HG03039 (cell line): ENCODE results near the gene KCND2.

Experiments
- ATAC-seq: cut with Tn5 transposase; IDR thresholded peaks from one replicate; pipeline ENCODE4 v1.9.1; 2021; ENCODE audit warnings: mild to moderate bottlenecking, moderate library complexity; ENCODE audit not compliant: unreplicated experiment

Gene KCND2

DNA sequence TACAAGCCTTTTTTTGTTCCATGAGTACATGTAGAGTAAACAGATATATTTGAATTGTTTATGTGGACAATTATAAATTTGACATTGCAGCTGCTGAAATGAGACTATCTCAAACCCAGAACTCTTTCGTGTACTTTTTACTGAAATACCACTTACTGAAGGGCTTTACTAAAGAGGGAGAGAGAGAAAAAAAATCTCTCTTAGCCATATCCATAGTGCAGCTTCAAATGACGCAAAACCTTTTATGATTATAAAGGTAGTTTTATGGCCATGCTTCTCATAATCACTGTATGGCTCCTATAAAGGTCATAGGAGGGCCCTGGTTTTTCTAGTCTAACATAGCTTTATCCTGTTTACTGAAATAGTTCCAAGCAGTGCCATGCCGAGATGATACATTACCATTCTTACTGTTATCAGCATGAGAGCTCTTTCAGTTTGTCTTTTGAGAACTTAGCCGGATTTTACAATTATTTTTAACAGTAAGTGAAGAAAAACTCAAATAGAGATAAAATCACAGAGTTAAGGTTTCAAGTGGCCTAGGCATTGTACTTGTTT, 35.1 kb downstream of the KCND2 start:
- no peak for ATAC-seq

DNA sequence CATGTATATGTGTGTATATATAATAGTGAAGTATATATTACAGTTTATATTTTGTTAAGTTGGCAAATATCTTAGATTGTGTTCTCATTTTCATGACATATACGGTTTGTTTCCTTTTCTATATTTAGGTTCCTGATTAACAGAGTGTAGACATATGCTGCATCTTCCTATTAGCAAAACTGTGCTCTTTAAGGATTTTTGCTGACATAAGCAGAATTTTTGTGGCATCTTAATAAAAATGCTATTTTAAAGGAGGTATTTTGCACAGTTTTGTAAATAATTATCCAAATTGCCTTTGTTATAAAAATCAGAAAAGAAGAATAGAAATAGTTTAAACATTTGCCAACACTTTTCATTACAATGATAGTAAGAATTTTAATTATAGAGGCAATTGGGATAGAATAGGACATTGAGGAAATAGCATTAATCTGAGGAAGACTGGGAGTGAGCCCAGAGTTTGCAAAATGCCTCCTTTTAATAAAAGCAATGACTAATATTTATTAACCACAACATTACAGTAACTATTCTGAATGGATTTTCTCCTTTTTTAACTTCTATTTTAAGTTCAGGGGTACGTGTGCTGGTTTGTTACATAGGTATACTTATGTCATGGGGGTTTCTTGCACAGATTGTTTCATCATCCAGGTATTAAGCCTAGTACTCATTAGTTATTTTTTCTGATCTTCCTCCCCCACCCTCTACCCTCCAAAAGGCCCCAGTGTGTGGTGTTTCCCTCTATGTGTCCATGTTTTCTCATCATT, 38.2 kb downstream of the KCND2 start:
- ATAC-seq = no peak

DNA sequence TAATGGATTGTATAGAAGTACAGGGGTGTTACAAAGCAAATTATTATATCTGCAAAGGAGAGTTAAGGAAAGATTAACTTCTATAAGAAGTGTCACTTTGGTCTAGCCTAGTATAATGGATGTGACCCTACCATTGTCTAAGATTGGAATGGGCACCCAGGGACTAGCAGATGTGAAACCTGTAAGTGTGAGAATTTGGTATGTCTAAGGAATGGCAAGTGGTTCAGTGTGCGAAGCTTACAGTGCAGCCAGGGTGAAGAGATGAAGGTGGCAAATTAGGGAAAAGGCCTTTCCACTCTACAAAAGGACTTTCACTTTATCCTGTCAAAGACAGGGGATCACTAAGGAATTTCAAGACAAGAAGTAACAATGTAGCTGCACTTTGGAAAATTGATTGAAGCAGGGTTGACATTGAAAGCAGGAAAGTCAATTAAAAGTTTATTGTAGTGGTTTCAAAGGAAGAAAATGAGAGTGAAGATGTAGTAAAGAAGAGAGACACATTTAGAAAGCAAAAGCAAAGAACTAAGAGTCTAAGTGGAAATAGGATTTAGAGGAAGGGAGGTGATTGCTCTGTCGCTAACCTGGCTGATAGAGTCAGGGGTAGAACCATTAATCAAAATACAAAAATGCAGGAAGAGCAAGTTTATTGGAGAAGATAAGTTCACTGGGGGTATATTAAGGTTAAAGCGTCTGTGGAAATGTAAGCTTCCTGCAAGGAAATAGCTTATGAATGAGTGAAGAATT, 47.4 kb downstream of the KCND2 start:
- no peak for ATAC-seq

DNA sequence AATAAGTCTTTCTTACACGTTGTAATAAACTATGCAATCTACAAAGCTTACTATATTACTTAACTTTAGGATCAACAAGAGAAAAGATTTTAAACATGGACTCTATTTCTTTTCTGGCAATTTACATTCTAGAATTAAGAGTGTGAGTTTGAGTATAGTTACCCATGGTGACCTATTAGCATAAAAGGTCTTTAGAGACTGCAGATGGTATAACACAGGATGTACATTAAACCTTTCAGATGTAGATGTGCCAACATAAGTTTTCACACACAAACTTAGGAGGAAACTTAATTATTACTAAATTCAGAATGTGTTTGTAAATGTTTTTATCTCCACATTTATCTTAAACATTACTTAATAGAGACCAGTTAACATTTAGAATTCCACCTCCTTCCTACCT, 54.1 kb downstream of the KCND2 start:
- no peak for ATAC-seq

DNA sequence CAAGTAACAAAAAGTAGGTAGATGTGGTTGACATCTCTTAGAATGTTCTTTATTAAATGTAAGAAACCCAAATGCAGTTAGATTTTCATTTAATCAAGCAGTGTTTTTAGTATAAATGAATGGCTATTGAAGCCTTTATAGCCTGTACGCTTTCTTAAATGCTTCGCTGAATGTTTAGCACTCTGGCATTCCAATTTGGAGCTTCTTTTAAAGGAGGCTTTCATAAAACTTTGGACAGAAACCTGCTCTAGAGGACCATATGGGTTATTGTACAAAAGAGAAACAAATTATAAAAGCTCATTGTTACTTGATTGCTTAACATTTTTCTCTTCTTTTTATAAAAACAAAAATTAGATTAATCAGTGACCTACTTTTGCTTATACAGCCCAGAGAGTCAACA, 59.5 kb downstream of the KCND2 start:
- ATAC-seq = no peak

DNA sequence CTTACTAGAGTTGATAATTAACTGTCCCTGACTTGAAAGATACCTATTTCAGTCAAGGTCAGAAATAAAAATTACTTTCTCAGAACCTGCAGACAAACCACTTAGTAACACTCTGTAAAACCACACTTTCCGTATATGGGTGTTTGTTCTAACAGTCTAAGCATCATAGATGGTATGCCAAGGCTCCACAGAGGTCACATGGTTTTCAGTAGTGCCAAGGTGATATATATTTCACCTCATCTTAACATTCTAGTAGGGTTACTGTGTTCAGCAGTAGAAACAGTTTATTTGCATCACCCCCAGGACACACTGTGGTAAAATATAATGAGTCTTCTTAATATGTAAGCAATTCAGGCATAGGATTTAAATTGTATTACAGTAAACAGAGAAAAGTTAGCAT, 61.5 kb downstream of the KCND2 start:
- ATAC-seq = no peak

DNA sequence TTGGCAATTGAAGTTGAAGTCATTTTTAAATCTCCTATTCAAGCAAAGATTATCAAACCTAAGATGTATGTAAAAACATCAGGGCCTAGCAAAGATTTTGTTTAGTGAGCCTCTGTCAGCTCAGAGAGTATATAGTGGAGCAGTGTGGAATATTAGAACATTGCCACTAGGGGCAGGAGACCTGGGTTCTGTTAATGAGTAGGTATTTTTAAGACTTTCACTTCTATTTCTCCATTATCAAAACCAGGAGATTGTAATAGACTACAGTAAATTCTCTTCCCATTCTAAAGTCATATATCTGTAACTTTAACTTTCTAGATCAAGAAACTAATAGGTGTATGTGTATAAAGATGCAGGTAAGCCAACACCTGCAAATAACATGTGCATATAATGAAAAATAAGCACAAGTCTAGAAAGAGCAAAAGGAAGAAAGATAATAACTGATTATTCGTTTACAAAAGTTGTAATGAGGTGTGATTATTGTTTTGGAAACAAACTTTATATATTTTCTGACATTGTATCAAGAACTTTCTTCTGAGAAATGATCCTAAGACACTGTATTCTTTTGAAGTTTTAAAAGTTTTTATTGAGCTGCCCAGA, 64.4 kb downstream of the KCND2 start:
- peak; percentile 85 for ATAC-seq

DNA sequence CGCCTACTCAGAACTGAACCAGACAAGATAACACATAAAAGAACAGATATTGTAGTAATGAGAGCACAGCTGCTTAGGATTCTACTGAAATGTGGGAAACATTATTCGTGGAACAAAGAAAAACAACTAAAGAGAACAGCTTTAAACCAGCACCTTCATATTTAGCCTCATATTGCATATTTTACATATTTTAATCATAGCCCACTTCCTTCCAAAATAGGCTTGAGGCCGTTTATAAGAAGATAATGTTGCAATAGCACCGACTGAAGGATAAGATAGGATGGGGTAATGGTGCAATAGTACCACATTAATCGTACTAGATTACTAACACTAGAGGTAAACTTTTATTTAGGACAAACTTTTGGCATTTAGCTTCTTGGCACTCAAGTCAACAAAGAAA, 71.3 kb downstream of the KCND2 start:
- no peak for ATAC-seq

DNA sequence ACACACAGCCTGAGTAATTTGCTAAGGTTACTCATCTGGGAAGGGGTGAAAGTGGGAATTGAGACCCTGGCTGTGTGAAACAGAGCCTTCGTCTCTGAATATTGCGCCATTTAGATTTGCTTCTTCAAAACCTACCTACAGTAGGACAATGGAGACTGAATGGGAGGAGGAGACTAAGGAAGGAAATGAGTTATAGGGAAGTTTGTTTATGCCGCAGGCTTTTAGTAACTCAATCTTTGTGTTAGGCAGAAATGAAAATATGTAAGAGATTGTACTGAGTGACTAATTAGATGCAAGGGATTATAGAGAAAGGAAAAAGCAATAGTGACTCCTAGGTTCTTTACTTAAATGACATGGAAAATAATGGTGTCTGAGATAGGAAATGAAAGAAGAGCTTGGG, 80.2 kb downstream of the KCND2 start:
- no peak for ATAC-seq

DNA sequence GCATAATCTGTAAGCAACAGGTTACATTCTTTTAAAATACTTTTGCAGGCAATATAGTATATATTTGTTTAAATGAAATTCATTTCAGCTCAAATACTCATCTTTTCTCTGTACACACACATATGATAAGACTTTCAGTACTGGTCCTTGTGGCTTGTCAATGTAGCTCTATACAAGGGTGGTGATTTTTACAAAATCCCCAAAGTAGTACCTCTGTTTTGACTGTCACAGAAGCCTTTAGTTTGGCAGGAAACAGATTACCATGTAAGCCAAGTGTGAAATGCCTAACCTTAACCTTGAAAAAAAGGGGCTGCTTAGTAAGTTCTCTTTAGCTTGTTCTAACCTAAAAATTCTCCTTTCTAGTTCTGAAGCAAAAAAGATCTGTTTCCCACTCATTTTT, 87.9 kb downstream of the KCND2 start:
- ATAC-seq = peak; percentile 91

DNA sequence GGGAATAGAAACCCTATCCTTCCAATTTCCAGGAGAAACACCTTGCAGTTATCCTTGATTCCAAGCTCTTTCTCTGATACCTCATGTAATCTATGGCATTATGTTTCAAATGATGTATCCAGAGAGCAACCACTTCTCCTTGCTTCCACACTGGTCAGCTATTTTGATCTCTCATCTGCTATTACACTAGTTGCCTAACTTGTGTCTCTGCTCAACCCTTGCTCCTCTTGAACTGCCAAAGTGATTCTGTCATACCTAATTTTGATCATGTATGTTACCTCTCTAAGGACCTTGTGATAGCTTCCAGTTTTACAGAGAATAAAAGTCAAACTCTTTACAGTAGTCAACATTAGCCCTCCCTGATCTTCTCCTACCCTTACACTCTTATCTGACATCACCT, 90.4 kb downstream of the KCND2 start:
- no peak for ATAC-seq

DNA sequence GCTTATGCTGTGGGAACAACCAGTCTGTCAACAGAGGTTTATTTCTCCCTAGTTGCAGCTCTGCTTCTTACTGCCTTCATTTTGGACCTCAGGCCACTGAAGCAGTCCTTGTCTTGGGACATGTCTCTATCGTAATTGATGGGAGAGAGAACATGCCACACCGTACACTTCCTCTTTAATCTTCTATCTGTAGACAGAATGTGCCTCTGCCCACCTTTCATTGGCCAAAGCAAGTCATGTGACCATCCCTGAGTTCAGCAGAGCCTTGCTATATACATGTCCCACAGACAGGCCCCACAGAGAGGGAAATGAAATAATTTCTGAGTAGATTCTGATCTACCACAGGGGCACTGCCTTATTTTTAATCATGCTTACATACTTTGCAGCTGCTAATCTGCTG, 98.0 kb downstream of the KCND2 start:
- ATAC-seq = peak; percentile 51

DNA sequence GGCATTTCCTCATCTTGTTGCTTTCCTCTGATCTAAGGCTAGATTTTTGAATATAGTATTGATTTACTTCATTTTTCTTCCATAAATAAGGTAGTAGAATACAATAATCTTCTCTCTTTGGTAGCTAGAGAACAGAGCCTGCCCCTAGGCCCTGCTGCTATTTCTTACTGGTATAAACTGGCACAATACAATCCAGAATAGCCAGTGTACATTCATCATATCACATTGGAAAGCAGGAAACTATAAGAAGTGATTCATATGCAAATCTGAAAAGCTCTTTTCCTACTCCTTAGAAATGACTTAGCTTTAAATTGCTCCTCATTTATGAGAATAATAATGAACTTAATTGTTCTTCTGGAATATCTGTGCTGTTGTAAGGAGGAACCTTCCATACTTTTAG, 100.2 kb downstream of the KCND2 start:
- ATAC-seq = no peak

DNA sequence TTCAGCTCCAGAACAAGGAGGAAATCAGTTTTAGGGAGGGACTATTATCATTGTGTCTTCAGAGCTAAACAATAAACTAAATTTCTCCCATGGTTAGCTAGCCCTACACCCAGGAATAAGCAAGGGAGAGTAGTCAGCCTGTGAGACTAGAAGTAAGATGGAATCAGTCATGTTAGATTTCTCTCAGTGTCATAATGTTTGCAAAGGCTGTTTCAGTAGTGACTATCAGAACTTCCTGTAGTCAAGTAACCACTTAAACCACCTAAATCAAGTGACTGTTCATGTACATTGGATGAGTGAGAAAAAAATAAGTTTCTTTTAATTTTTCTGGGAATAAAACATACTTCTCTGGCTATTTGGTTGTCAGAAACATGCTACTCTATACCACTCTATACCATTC, 121.6 kb downstream of the KCND2 start:
- ATAC-seq = peak; percentile 39

DNA sequence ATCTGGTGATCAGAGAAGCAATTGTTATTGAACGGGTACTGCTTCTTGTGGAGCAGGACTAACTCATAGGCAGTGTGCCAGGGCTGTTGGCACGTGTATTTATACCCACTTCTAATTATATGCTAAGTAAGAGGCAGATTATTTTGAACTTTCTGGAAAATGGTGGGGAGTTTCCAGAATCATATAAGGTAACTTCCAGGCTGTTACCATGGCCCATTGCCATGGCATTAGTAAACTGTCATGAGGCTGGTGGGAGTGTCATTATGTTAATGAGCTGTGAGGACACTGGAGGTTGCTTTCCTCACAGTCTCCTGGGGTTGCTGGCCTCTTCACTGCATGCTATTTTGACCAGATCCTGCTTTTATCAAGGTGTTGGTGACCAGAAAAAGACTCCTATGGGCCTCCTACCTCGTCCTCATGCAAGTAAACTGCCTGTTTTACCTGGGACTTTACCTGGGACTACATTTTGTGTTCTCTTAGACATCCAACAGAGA, 122.6 kb downstream of the KCND2 start:
- peak; percentile 90 for ATAC-seq

DNA sequence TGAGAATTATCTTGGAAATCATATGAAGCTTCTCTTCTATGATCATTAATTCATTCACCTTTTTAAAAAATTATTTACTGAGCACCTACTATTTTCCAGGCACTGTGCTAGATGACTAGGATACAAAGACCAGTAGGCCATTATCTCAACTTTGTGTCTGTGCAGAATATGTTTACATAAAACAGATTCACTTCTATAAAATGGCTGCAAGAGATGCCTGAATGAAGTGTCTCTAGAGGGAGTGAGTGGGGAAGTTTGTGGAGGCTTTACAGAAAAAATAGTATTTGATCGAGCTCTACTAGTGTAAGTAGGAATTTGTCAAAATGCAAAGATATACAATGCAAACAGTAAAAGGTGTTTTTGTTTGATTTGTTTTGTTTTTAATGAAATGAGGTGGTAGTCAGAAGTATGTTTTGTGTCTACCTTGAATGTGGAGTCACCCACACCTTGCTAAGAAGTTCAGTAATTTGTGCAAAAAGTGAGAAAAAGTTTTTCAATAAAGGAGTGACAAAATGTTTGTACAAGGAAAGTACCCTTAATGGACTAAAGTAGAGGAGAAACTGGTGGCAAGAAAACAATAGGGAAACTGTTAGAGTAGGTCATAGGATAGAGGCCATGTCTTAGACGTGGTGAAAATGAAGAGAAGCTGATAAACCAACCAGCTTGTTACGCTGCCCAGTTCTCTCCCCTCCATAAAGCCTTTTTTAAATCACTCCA, 125.5 kb downstream of the KCND2 start:
- no peak for ATAC-seq

DNA sequence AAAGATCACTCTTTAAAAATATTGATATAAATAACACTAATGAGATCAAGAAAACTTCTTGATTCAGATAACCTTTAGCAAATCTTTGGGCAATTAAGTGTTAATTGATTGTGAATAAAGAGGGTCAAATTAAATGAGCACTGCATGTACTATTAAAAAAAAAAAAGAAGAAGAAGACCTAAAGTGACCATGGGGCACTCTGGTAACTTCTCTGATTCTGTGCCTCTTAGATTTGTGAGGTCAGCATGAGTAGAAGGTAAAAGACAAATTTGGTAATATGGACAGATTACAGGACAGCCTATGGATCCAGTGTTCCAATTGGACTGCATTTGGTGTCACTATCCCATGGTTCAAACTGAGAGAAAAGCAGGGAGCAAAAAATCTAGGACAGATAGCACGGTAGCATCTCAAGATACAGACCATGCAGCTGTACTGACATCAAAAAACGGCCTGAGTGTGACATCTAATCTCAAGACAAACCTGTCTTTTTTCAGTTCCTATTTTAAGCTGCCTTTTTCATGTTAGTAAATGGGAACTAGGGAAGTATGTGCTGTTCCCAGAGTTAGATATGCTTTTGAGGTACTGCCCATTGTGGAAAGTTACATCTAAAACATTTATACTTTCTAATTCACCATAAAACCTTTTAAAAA, 128.0 kb downstream of the KCND2 start:
- peak; percentile 33 for ATAC-seq

DNA sequence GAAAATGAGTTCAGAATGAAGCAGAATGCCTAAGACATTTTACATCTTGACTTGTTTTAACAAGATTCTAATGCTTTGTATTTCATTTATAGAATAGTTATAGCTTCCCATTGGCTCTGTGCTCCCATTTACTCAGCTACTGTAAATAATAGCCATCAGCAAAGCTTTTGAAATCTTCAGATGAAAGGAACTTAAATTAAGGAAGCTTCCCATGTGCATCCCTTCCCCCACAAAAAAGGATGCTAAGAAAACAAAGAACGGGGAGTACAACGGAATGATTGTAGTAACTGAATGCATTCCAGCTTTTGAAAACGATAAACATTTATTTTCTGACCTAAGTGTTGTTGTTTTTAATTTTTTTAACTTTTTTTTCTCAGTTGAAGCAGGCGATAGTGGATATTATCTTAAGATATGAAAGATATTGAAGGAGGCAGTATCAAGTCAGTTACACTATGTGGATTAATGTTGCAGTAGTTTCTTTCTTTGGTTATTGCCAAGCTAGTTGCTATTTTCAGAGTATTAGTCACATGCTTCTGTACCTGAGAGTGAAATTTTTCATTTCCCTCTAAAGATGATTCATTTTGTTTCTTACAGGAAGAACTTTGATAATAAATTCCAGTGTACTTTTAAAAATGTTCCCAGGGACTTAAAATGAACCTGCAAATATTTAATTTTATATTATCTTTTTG, 129.2 kb downstream of the KCND2 start:
- ATAC-seq = peak; percentile 50

DNA sequence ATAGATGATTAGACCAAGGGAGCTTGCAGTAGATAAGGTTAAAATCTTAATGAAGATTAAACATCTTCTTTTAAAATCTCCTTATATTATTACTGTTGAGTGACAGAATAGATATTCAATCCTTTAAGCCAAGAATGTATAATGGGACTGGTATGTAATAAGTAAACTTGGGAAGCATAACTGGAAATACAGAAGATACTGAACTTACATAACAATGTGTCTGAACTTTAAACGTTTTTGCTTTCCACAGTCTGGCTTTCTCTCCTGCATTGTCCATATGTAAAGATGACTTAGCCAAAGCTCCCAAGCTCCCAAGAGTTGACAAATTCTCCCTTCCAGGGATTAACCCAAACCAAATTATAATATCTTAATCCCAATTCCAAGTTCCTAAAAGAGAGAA, 129.8 kb downstream of the KCND2 start:
- no peak for ATAC-seq

DNA sequence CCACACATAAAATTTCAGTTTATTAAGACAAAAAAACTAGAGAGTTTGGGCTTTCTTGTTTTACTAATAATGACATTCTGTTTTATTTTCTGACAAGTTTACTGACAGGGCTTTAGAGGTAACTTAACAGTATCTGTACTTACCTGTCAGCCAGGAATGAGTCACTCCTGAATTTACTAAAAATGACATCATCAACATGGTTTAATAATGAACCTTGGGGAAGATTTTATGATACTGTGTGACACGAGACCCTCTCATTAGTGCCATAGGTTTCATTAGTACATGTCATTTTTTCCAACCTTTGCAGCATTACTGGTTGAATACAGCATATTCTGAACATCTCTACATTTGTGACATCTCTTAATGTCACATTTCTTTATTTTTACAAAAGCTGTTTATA, 131.1 kb downstream of the KCND2 start:
- ATAC-seq = peak; percentile 64
